HCT116 (cell line): ENCODE results near the gene RARS1. TPM values are rescaled to one million over a fixed set of nuclear protein-coding genes. Genes with fewer than 3 reads are reported as not detected.

Source experiments
- ATAC-seq: fragments of 200-7000 bp; cut with Tn5 transposase; 2 replicates; pipeline ENCODE4 v1.9.1; 2020; ENCODE audit warnings: mild to moderate bottlenecking, moderate library complexity
- BruUV-seq: library from RNA; stranded (reverse); fragments of 400-500 nt; replicated peaks from 2 replicates; lab custom pipeline; 2021; lab: Mats Ljungman, UMichigan
- CTCF ChIA-PET: fragments of 300-600 bp; sonication (Branson Sonifier 250); formaldehyde crosslinking; loops from one replicate; lab custom pipeline; 2021; ENCODE audit warnings: antibody characterized with exemption; lab: Charles Lee
- POLR2A ChIA-PET: fragments of 300-600, 350-600 bp; sonication (Branson Sonifier 250); formaldehyde crosslinking; loops from one replicate; lab custom pipeline; 2021; ENCODE audit warnings: antibody characterized with exemption; lab: Charles Lee
- RAD21 ChIA-PET, 2 experiments: fragments of 300-600 bp; sonication (Branson Sonifier 250); formaldehyde crosslinking; loops; one replicate each; lab custom pipeline; 2023; ENCODE audit warnings: low total read pairs in 2 of 2; ENCODE audit not compliant: uncharacterized antibody in 2 of 2, unreplicated experiment in 2 of 2, low non-redundant PET in 1 of 2; lab: Charles Lee
- DNase-seq: peaks from one replicate; pipeline ENCODE4 v3.0.0-alpha.2; 2010; ENCODE audit warnings: low read depth, low spot score
- H2AFZ ChIP-seq: fragments of 200-600 bp; shearing (Covaris generic), sonication (generic); 2 replicates; pipeline ENCODE4 v1.6.1; 2017; ENCODE audit warnings: low read depth, mixed run types, mixed read lengths, antibody characterized with exemption, low read length; ENCODE audit not compliant: poor library complexity, severe bottlenecking
- H3K27ac ChIP-seq: 2 replicates; pipeline ENCODE4 v1.5.1; 2012; ENCODE audit warnings: low read depth, low read length
- H3K27me3 ChIP-seq: fragments of 200-600 bp; sonication (generic); 2 replicates; pipeline ENCODE4 v1.6.1; 2016; ENCODE audit warnings: mixed run types, low read length, mixed read lengths; ENCODE audit not compliant: insufficient read depth
- H3K36me3 ChIP-seq, 2 experiments: fragments of 200-500 bp in 1 of 2; fragments of 200-600 bp in 1 of 2; sonication (Bioruptor generic) in 1 of 2; sonication (generic) in 1 of 2; 2 replicates each; pipeline versions ENCODE4 v1.5.1 to v1.6.1; 2014 to 2016; ENCODE audit warnings: low read length in 2 of 2, inconsistent platforms in 1 of 2, mixed read lengths in 1 of 2, mixed run types in 1 of 2; ENCODE audit not compliant: insufficient read depth in 2 of 2, control insufficient read depth in 1 of 2
- H3K4me1 ChIP-seq, 2 experiments: fragments of 200-600 bp in 1 of 2; sonication (generic) in 1 of 2; 2 replicates each; pipeline versions ENCODE4 v1.5.1 to v1.6.1; 2012 to 2017; ENCODE audit warnings: low read length in 2 of 2, inconsistent platforms in 1 of 2, mild to moderate bottlenecking in 1 of 2, mixed read lengths in 1 of 2, mixed run types in 1 of 2, moderate library complexity in 1 of 2; ENCODE audit not compliant: insufficient read depth in 2 of 2, control insufficient read depth in 1 of 2
- H3K4me2 ChIP-seq: fragments of 200-600 bp; sonication (generic); 2 replicates; pipeline ENCODE4 v1.6.1; 2017; ENCODE audit warnings: mixed run types, low read length, mixed read lengths
- H3K4me3 ChIP-seq, 2 experiments: fragments of 200-600 bp in 1 of 2; sonication (generic) in 1 of 2; replicated peaks in 1 of 2; 2 replicates each; pipeline ENCODE4 v1.5.1; 2011 to 2016; ENCODE audit warnings: low read length in 2 of 2, control low read depth in 1 of 2, low read depth in 1 of 2, mild to moderate bottlenecking in 1 of 2, mixed read lengths in 1 of 2, mixed run types in 1 of 2
- H3K79me2 ChIP-seq: fragments of 200-600 bp; sonication (generic); 2 replicates; pipeline ENCODE4 v1.6.1; 2017; ENCODE audit warnings: mild to moderate bottlenecking, mixed run types, low read length, moderate library complexity, mixed read lengths; ENCODE audit not compliant: insufficient read depth
- H3K9ac ChIP-seq: fragments of 200-600 bp; sonication (generic); 2 replicates; pipeline ENCODE4 v1.6.1; 2016; ENCODE audit warnings: low read length, mixed read lengths
- H3K9me2 ChIP-seq: fragments of 200-600 bp; sonication (generic), shearing (Covaris generic); 2 replicates; pipeline ENCODE4 v1.6.1; 2017; ENCODE audit warnings: mixed run types, mild to moderate bottlenecking, moderate library complexity; ENCODE audit not compliant: insufficient read depth
- H3K9me3 ChIP-seq, 2 experiments: fragments of 200-500 bp in 1 of 2; fragments of 200-600 bp in 1 of 2; sonication (Bioruptor generic) in 1 of 2; sonication (generic) in 1 of 2; 2 replicates each; pipeline ENCODE4 v1.6.1; 2014 to 2017; ENCODE audit warnings: low read length in 2 of 2, mixed read lengths in 2 of 2, inconsistent platforms in 1 of 2, low read depth in 1 of 2, mild to moderate bottlenecking in 1 of 2, mixed run types in 1 of 2, moderate library complexity in 1 of 2; ENCODE audit not compliant: control insufficient read depth in 1 of 2, insufficient read depth in 1 of 2
- H4K20me1 ChIP-seq: fragments of 200-600 bp; sonication (generic), shearing (Covaris generic); 2 replicates; pipeline ENCODE4 v1.6.1; 2017; ENCODE audit warnings: mixed run types, mild to moderate bottlenecking, moderate library complexity; ENCODE audit not compliant: insufficient read depth
- CBX3 ChIP-seq: IDR thresholded peaks from 2 replicates; pipeline ENCODE4 v1.6.1; 2012; ENCODE audit warnings: low read depth
- EGR1 ChIP-seq: IDR thresholded peaks from 2 replicates; pipeline ENCODE4 v1.6.1; 2012; ENCODE audit warnings: low read depth
- EZH2phosphoT487 ChIP-seq: fragments of 200-600 bp; IDR thresholded peaks from 2 replicates; pipeline ENCODE4 v1.6.1; 2018; ENCODE audit warnings: antibody characterized with exemption, borderline replicate concordance
- JUND ChIP-seq: IDR thresholded peaks from 2 replicates; pipeline ENCODE4 v1.6.1; 2012
- POLR2A ChIP-seq: IDR thresholded peaks from 2 replicates; pipeline ENCODE4 v1.7.0; 2011; ENCODE audit warnings: borderline replicate concordance; ENCODE audit not compliant: insufficient read depth, insufficient read length; ENCODE audit errors: extremely low read depth
- SIN3A ChIP-seq: IDR thresholded peaks from 2 replicates; pipeline ENCODE4 v1.6.1; 2012; ENCODE audit warnings: low read depth
- SP1 ChIP-seq: IDR thresholded peaks from 2 replicates; pipeline ENCODE4 v1.6.1; 2012; ENCODE audit warnings: low read depth
- intact Hi-C: fragments of 100-400 bp; cut with micrococcal nuclease; formaldehyde crosslinking; loops from 2 replicates; pipeline ENCODE4 v1.10.0; 2022
- total RNA-seq: library from RNA; stranded (reverse); gene quantifications from one replicate; pipeline ENCODE4 v1.2.1, GENCODE V29; 2021; ENCODE audit not compliant: unreplicated experiment
- TF ChIP-seq, protein P1 (sequence below): IDR thresholded peaks from 2 replicates; pipeline ENCODE4 v1.6.1; 2012; ENCODE audit warnings: low read depth

The RARS1 gene
- total RNA-seq, 1 experiment from 2014 or later: 122 TPM

DNA sequence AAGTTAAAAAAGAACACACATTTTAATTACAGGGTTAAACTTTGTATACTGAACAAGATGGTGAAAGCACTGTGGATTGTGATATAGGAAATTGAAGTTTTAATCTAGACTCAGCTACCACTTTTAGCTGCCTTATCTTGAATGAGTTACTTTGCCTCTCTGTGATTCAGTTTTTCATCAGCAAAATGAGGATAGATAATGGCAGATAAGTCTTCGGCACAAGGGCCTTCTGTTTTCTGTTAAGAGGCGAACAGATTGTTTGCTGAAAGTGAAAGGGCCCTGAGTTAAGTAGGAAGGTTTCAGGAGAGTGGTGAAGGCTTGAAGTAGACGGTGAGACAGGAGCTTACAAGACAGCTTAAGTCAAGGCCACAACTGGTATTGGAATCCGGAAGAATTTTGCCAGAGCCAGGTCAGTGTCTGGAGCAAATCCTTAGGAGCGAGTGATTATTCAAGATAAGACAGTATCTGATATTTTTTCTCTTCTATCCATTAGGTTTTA lies 7.8 kb downstream of the RARS1 start:
- ATAC-seq (no peak), DNase-seq (no peak)
- Histone ChIP-seq H3K27ac (no peak overlapping the region), H3K9me2 (no peaks in the 10 kb centered on the region), H4K20me1 (peaks cover 5% of the 10 kb centered on the region; the same call in 1 of the 2 replicates), H3K9ac (no peak overlapping the region), H3K4me1 (no peaks in the 10 kb centered on the region), H2AFZ (no peak overlapping the region), H3K36me3 (peaks cover 62 to 77% of the 10 kb centered on the region in 2 experiments), H3K27me3 (no peaks in the 10 kb centered on the region), H3K79me2 (peaks cover 47% of the 10 kb centered on the region), H3K4me3 (no peak overlapping the region), H3K4me2 (no peak overlapping the region), H3K9me3 (no peaks in the 10 kb centered on the region)
- TF ChIP-seq SP1: no peak
- no peak for TF ChIP-seq SIN3A
- TF ChIP-seq EGR1: no peak
- ChIA-PET POLR2A (no interaction called here), RAD21 (no interaction called here), CTCF (no interaction called here)
- no TSS peak for BruUV-seq
- intact Hi-C loops: no loop called here

DNA sequence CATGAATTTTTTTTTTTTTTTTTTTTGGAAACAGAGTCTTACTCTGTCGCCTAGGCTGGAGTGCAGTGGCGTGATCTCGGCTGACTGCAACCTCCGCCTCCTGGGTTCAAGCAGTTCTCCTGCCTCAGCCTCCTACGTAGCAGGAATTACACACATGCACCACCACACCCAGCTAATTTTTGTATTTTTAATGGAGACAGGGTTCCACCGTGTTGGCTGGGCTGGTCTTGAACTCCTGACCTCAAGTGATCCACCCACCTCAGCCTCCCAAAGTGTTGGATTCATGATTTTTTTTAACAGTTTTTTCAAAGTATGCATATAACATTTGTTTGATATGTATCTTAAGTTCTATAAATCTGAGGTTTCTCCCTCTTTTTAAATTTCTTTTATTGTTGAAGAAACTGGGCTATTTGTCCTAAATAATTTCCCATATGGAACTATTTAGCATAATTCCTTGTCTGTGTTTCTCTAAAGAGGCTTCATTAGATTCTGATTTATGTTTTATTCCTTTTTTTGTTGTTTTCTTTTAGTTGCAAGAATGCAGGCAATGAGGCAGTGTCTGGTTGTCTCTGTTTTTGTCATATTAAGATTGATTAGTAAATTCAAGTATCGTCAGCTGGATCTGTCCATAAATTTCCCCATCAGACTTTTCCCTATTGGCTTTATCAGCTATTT lies 16.4 kb downstream of the RARS1 start:
- Histone ChIP-seq H3K4me2 (no peak overlapping the region), H3K79me2 (peaks cover 7% of the 10 kb centered on the region; the same call in 1 of the 2 replicates), H3K4me1 (no peaks in the 10 kb centered on the region), H3K27me3 (no peaks in the 10 kb centered on the region), H3K9ac (no peak overlapping the region), H2AFZ (no peak overlapping the region), H3K27ac (no peak overlapping the region), H4K20me1 (peaks cover 7% of the 10 kb centered on the region), H3K36me3 (peaks cover 48 to 59% of the 10 kb centered on the region in 2 experiments), H3K4me3 (no peak overlapping the region), H3K9me2 (no peaks in the 10 kb centered on the region), H3K9me3 (no peaks in the 10 kb centered on the region)
- TF ChIP-seq CBX3: no peak
- TF ChIP-seq EZH2phosphoT487: no peak
- TF ChIP-seq POLR2A: no peak
- TF ChIP-seq JUND: no peak
- TF ChIP-seq, protein P1, sequence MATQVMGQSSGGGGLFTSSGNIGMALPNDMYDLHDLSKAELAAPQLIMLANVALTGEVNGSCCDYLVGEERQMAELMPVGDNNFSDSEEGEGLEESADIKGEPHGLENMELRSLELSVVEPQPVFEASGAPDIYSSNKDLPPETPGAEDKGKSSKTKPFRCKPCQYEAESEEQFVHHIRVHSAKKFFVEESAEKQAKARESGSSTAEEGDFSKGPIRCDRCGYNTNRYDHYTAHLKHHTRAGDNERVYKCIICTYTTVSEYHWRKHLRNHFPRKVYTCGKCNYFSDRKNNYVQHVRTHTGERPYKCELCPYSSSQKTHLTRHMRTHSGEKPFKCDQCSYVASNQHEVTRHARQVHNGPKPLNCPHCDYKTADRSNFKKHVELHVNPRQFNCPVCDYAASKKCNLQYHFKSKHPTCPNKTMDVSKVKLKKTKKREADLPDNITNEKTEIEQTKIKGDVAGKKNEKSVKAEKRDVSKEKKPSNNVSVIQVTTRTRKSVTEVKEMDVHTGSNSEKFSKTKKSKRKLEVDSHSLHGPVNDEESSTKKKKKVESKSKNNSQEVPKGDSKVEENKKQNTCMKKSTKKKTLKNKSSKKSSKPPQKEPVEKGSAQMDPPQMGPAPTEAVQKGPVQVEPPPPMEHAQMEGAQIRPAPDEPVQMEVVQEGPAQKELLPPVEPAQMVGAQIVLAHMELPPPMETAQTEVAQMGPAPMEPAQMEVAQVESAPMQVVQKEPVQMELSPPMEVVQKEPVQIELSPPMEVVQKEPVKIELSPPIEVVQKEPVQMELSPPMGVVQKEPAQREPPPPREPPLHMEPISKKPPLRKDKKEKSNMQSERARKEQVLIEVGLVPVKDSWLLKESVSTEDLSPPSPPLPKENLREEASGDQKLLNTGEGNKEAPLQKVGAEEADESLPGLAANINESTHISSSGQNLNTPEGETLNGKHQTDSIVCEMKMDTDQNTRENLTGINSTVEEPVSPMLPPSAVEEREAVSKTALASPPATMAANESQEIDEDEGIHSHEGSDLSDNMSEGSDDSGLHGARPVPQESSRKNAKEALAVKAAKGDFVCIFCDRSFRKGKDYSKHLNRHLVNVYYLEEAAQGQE: no peak
- POLR2A ChIA-PET: no interaction called here
- ATAC-seq (no peak), DNase-seq (no peak)
- CTCF ChIA-PET: no interaction called here
- RAD21 ChIA-PET: no interaction called here
- intact Hi-C loops: no loop called here
- no TSS peak for BruUV-seq
